ENCODE results near the gene UQCRHL.
"Not testable (repeated sequence)": the region's sequence is repeated elsewhere in the genome, so short reads cannot be mapped to it uniquely, and the experiment has no call there.

- TF ChIP-seq USF2 (IDR thresholded peaks at IDR 0.05; ENCODE audit: low read length); POLR2A (IDR thresholded peaks at IDR 0.05; ENCODE audit: control extremely low read depth in 1 of 2, low read depth in 2 of 2, low read length in 2 of 2): not testable (repeated sequence)
Observed at GRCh38 chr1:15846056-15846455, 38.6 kb upstream of the UQCRHL start.

Measured in H1 (cell line).